HG02642 (cell line): ENCODE results near the gene LEMD3.

Experiments used
- ATAC-seq: cut with Tn5 transposase; IDR thresholded peaks from one replicate; pipeline ENCODE4 v1.9.1; 2021; ENCODE audit warnings: mild to moderate bottlenecking; ENCODE audit not compliant: unreplicated experiment, poor library complexity

Gene LEMD3

GRCh38 chr12:65168681-65169319, 583 bp upstream of the LEMD3 start:
- ATAC-seq: peak; percentile 1

- peak; percentile 54 for ATAC-seq
Measured at GRCh38 chr12:65170209-65170881, 962 bp downstream of the LEMD3 start.

GRCh38 chr12:65171073-65171472, 1.7 kb downstream of the LEMD3 start:
- no peak for ATAC-seq

GRCh38 chr12:65171870-65172269, 2.5 kb downstream of the LEMD3 start:
- ATAC-seq: no peak

GRCh38 chr12:65175385-65175784, 6.0 kb downstream of the LEMD3 start:
- ATAC-seq: no peak

GRCh38 chr12:65182012-65182739, 12.8 kb downstream of the LEMD3 start:
- ATAC-seq: no peak

- no peak for ATAC-seq
Measured at GRCh38 chr12:65184176-65184857, 14.9 kb downstream of the LEMD3 start.

GRCh38 chr12:65184858-65185229, 15.5 kb downstream of the LEMD3 start:
- ATAC-seq: no peak

GRCh38 chr12:65187665-65188064, 18.3 kb downstream of the LEMD3 start:
- ATAC-seq: no peak

- ATAC-seq: peak; percentile 51
Measured at GRCh38 chr12:65188179-65188701, 18.9 kb downstream of the LEMD3 start.

- peak; percentile 96 for ATAC-seq
Measured at GRCh38 chr12:65189028-65189718, 19.8 kb downstream of the LEMD3 start.

- ATAC-seq: no peak
Measured at GRCh38 chr12:65192963-65193516, 23.7 kb downstream of the LEMD3 start.

GRCh38 chr12:65194949-65195348, 25.6 kb downstream of the LEMD3 start:
- ATAC-seq: no peak

GRCh38 chr12:65195387-65196055, 26.1 kb downstream of the LEMD3 start:
- ATAC-seq: no peak

- ATAC-seq: no peak
Measured at GRCh38 chr12:65196762-65197567, 27.6 kb downstream of the LEMD3 start.

- ATAC-seq: no peak
Measured at GRCh38 chr12:65199604-65200003, 30.2 kb downstream of the LEMD3 start.

- no peak for ATAC-seq
Measured at GRCh38 chr12:65200007-65200665, 30.8 kb downstream of the LEMD3 start.

- ATAC-seq: no peak
Measured at GRCh38 chr12:65203376-65203775, 34.0 kb downstream of the LEMD3 start.
